Measurements from ENCODE around the gene CMBL. TPM values are rescaled to one million over a fixed set of nuclear protein-coding genes. Genes with fewer than 3 reads are reported as not detected.

Gene CMBL
- total RNA-seq, 1 experiment from 2014 or later = 12.6 TPM

DNA sequence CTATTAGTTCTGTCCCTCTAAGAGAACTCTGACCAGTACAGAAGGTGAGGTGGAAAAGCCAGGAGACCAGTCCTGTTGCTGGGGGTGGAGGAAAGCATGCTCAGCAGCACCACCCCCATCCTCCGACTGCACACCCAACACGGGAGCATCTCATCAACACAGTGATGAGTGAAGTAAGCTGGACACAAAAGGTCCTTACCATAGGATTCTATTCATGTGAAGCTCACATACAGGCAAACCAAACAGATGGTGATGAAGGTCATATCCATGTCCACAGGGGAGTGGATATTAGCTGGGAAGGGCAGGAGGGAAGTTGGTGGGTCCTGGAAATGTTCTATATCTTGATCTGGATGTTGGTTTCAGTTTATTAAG lies 31.0 kb upstream of the CMBL start:
- H3K23me2 ChIP-seq (ENCODE audit: insufficient read length, low read depth, low read length, poor library complexity, severe bottlenecking) = peaks cover 1% of the 10 kb centered on the region
- H3K4me2 ChIP-seq (ENCODE audit: insufficient read depth, insufficient read length, low read length) = no peak overlapping the region
- H3K79me1 ChIP-seq (ENCODE audit: insufficient read depth, low read depth, low read length, poor library complexity, severe bottlenecking) = no peaks in the 10 kb centered on the region
- Mint-ChIP-seq H3K9me3 (no peaks in the 10 kb centered on the region), H3K27me3 (ENCODE audit: low read depth) (peaks cover 28% of the 10 kb centered on the region), H3K4me1 (peaks cover 11 to 15% of the 10 kb centered on the region in 2 experiments), H3K36me3 (ENCODE audit: insufficient read depth in 1 of 3, low read depth in 3 of 3) (no peaks in the 10 kb centered on the region; a peak in 1 of 7 replicates), H3K4me3 (no peak overlapping the region), H3K27ac (no peak overlapping the region)
- H2BK120ac ChIP-seq (ENCODE audit: low read depth, low read length, poor library complexity, severe bottlenecking) = no peak overlapping the region
- H3K14ac ChIP-seq (ENCODE audit: insufficient read depth, low read length) = no peak overlapping the region
- H3K9ac ChIP-seq (ENCODE audit: extremely low read depth, insufficient read length, low read length) = no peak overlapping the region
- no peaks in the 10 kb centered on the region for H3K9me3 ChIP-seq (ENCODE audit: control insufficient read depth, low read depth, low read length)
- H4K8ac ChIP-seq (replicated peaks; ENCODE audit: insufficient read length, low read depth, low read length) = no peak overlapping the region
- H3K4me1 ChIP-seq (ENCODE audit: insufficient read depth, low read length) = no peaks in the 10 kb centered on the region; the same call in 1 of the 2 replicates
- H2BK5ac ChIP-seq (ENCODE audit: insufficient read length, low read length) = no peak overlapping the region
- H4K20me1 ChIP-seq (ENCODE audit: control insufficient read depth, insufficient read depth, insufficient read length) = no peaks in the 10 kb centered on the region
- no peak overlapping the region for H3K23ac ChIP-seq (ENCODE audit: insufficient read length, low read depth, low read length)
- H3T11ph ChIP-seq (ENCODE audit: low read length) = no peak overlapping the region
- no peak overlapping the region for H2BK20ac ChIP-seq (ENCODE audit: low read depth, low read length, poor library complexity, severe bottlenecking)
- no peak overlapping the region for H2BK15ac ChIP-seq (ENCODE audit: low read depth, low read length)
- TF ChIP-seq CTCF (conservative IDR thresholded peaks at IDR 0.05) = no peak
- H3K79me2 ChIP-seq (ENCODE audit: insufficient read depth, low read length) = no peaks in the 10 kb centered on the region
- no peak overlapping the region for H3K18ac ChIP-seq (ENCODE audit: insufficient read length, low read depth, low read length)
- no peak overlapping the region for H2BK12ac ChIP-seq (ENCODE audit: insufficient read length, low read depth, low read length)
- no peak overlapping the region for H3K4ac ChIP-seq (ENCODE audit: low read depth, low read length)
- peaks cover 11% of the 10 kb centered on the region; the same call in 1 of the 2 replicates for H3K27me3 ChIP-seq (ENCODE audit: insufficient read depth, low read length)
- no peak for DNase-seq
- H4K5ac ChIP-seq (ENCODE audit: insufficient read length, low read depth, low read length) = no peak overlapping the region
- H3K56ac ChIP-seq (ENCODE audit: insufficient read length, low read depth, low read length) = no peak overlapping the region
- H2AFZ ChIP-seq (ENCODE audit: low read length) = no peak overlapping the region
- H3K27ac ChIP-seq (ENCODE audit: insufficient read length, low read depth, low read length) = no peak overlapping the region
- no CpG with 5 or more reads among the region's 2 CpGs for WGBS (ENCODE audit: extremely low coverage, insufficient read length, low lambda C conversion rate)
- no peak overlapping the region for H2AK5ac ChIP-seq (ENCODE audit: insufficient read length, low read length)
- H4K91ac ChIP-seq (ENCODE audit: insufficient read length, low read depth, low read length) = no peak overlapping the region
